ENCODE data around the gene TRIML2. TPM values are rescaled to one million over a fixed set of nuclear protein-coding genes. Genes with fewer than 3 reads are reported as not detected.

TRIML2 gene
- total RNA-seq, 1 donor from 2014 or later, result not detected

- no peaks in the 10 kb centered on the region for H3K9me3 ChIP-seq
- no peak overlapping the region for H3K4me3 ChIP-seq
- no peak for TF ChIP-seq CTCF (IDR thresholded peaks at IDR 0.05)
- H3K27me3 ChIP-seq, result no peaks in the 10 kb centered on the region
- peaks cover 0 to 2% of the 10 kb centered on the region in 2 donors for H3K4me1 ChIP-seq
- no peak for DNase-seq (ENCODE audit: low spot score in 2 of 2)
- H3K27ac ChIP-seq, result no peak overlapping the region
- intact Hi-C loops (cut with DNase I), result no loop called here
- no peaks in the 10 kb centered on the region for H3K36me3 ChIP-seq
Measured at GRCh38 chr4:188041721-188042120, 67.7 kb downstream of the TRIML2 start.

Other genes starting within 250 kb of the TRIML2 start
- not detected for gene ZFP42, start 113.8 kb downstream of the TRIML2 start, total RNA-seq
- not detected for gene TRIML1, start 29.8 kb upstream of the TRIML2 start, total RNA-seq

Data from ascending aorta (tissue), 2 donors.